Activated T-helper 17 cell treated with anti-CD3 and anti-CD28 coated beads, Interleukin-2, amount 50 U/mL, for 72 hours (primary cell): ENCODE measurements around the gene ARVCF. TPM values are rescaled to one million over a fixed set of nuclear protein-coding genes. Genes with fewer than 3 reads are reported as not detected.

ENCODE experiments used
- ATAC-seq: fragments of 150-1000 bp; cut with Tn5 transposase; replicated peaks from 2 replicates; pipeline ENCODE4 v1.10.0; 2021; ENCODE audit warnings: mild to moderate bottlenecking, moderate library complexity
- H3K27ac Mint-ChIP-seq: one replicate; pipeline ENCODE4 v1.8.0; 2022; ENCODE audit warnings: mixed read lengths
- H3K27me3 Mint-ChIP-seq: one replicate; pipeline ENCODE4 v1.8.0; 2022; ENCODE audit warnings: mixed read lengths
- H3K36me3 Mint-ChIP-seq: one replicate; pipeline ENCODE4 v1.8.0; 2022; ENCODE audit warnings: low read depth, mild to moderate bottlenecking, mixed read lengths
- H3K4me1 Mint-ChIP-seq: one replicate; pipeline ENCODE4 v1.8.0; 2022; ENCODE audit warnings: mixed read lengths
- H3K4me3 Mint-ChIP-seq: one replicate; pipeline ENCODE4 v1.8.0; 2022; ENCODE audit warnings: mild to moderate bottlenecking, mixed read lengths
- H3K9me3 Mint-ChIP-seq: one replicate; pipeline ENCODE4 v1.8.0; 2022; ENCODE audit warnings: mixed read lengths
- total RNA-seq, 2 donors: library from RNA; stranded (reverse); gene quantifications; one replicate each; pipeline ENCODE4 v1.2.3, GENCODE V29; 2022

The ARVCF gene
- total RNA-seq = 1 to 10 TPM; 1.0 to 1.2 TPM

GRCh38 chr22:20016734-20017621 is at the start of gene ARVCF:
Gene ARVCF (minus strand): TSS chr22:20016823. CDS start chr22:19990794, 26,029 bp downstream.
- Mint-ChIP-seq H3K9me3 (no peaks in the 10 kb centered on the region), H3K4me3 (peak within 1 kb of the TSS; percentile 75), H3K27ac (no peak within 1 kb of the TSS), H3K4me1 (peaks cover 3% of the 10 kb centered on the region), H3K36me3 (no peaks in the 10 kb centered on the region), H3K27me3 (peaks cover 4% of the 10 kb centered on the region)
- ATAC-seq = peak; percentile 66

GRCh38 chr22:20065896-20066616 is 49.4 kb upstream of the ARVCF start:
- no peaks in the 10 kb centered on the region for H3K4me1 Mint-ChIP-seq
- H3K4me3 Mint-ChIP-seq = no peak overlapping the region
- no peaks in the 10 kb centered on the region for H3K36me3 Mint-ChIP-seq
- no peak for ATAC-seq
- H3K27me3 Mint-ChIP-seq = no peaks in the 10 kb centered on the region
- no peaks in the 10 kb centered on the region for H3K9me3 Mint-ChIP-seq
- H3K27ac Mint-ChIP-seq = no peak overlapping the region

GRCh38 chr22:20064545-20065262 is 48.1 kb upstream of the ARVCF start:
- no peaks in the 10 kb centered on the region for H3K36me3 Mint-ChIP-seq
- no peak for ATAC-seq
- H3K4me3 Mint-ChIP-seq = no peak overlapping the region
- no peaks in the 10 kb centered on the region for H3K9me3 Mint-ChIP-seq
- no peaks in the 10 kb centered on the region for H3K4me1 Mint-ChIP-seq
- H3K27ac Mint-ChIP-seq = no peak overlapping the region
- no peaks in the 10 kb centered on the region for H3K27me3 Mint-ChIP-seq

GRCh38 chr22:20064140-20064480 is 47.5 kb upstream of the ARVCF start:
- peaks cover under 1% of the 10 kb centered on the region for H3K36me3 Mint-ChIP-seq
- ATAC-seq = no peak
- H3K9me3 Mint-ChIP-seq = no peaks in the 10 kb centered on the region
- no peak overlapping the region for H3K27ac Mint-ChIP-seq
- H3K4me1 Mint-ChIP-seq = no peaks in the 10 kb centered on the region
- H3K27me3 Mint-ChIP-seq = no peaks in the 10 kb centered on the region
- no peak overlapping the region for H3K4me3 Mint-ChIP-seq

GRCh38 chr22:20063271-20064139 is 46.9 kb upstream of the ARVCF start:
- H3K9me3 Mint-ChIP-seq = no peaks in the 10 kb centered on the region
- H3K36me3 Mint-ChIP-seq = peaks cover 7% of the 10 kb centered on the region
- H3K27me3 Mint-ChIP-seq = no peaks in the 10 kb centered on the region
- no peak for ATAC-seq
- H3K4me1 Mint-ChIP-seq = no peaks in the 10 kb centered on the region
- H3K27ac Mint-ChIP-seq = no peak overlapping the region
- no peak overlapping the region for H3K4me3 Mint-ChIP-seq

- Mint-ChIP-seq H3K27ac (no peak overlapping the region), H3K9me3 (no peaks in the 10 kb centered on the region), H3K4me3 (no peak overlapping the region), H3K4me1 (no peaks in the 10 kb centered on the region), H3K36me3 (peaks cover 15% of the 10 kb centered on the region), H3K27me3 (no peaks in the 10 kb centered on the region)
- no peak for ATAC-seq
Observed at GRCh38 chr22:20062766-20063083, 46.1 kb upstream of the ARVCF start.

GRCh38 chr22:20062043-20062765 is 45.6 kb upstream of the ARVCF start:
- H3K4me3 Mint-ChIP-seq = no peak overlapping the region
- H3K9me3 Mint-ChIP-seq = no peaks in the 10 kb centered on the region
- no peaks in the 10 kb centered on the region for H3K27me3 Mint-ChIP-seq
- ATAC-seq = no peak
- no peak overlapping the region for H3K27ac Mint-ChIP-seq
- no peaks in the 10 kb centered on the region for H3K4me1 Mint-ChIP-seq
- H3K36me3 Mint-ChIP-seq = peaks cover 17% of the 10 kb centered on the region

GRCh38 chr22:20061481-20061861 is 44.8 kb upstream of the ARVCF start:
- Mint-ChIP-seq H3K9me3 (no peaks in the 10 kb centered on the region), H3K27me3 (no peaks in the 10 kb centered on the region)

GRCh38 chr22:20060700-20061480 is 44.3 kb upstream of the ARVCF start:
- Mint-ChIP-seq H3K4me3 (no peak overlapping the region), H3K9me3 (no peaks in the 10 kb centered on the region), H3K4me1 (no peaks in the 10 kb centered on the region), H3K27ac (no peak overlapping the region), H3K36me3 (peaks cover 17% of the 10 kb centered on the region), H3K27me3 (no peaks in the 10 kb centered on the region)
- ATAC-seq = no peak

More at GRCh38 chr22:20061481-20061861, 44.8 kb upstream of the ARVCF start:
- Mint-ChIP-seq H3K4me3 (no peak overlapping the region), H3K4me1 (no peaks in the 10 kb centered on the region), H3K27ac (no peak overlapping the region), H3K36me3 (peaks cover 17% of the 10 kb centered on the region)
- ATAC-seq = no peak

GRCh38 chr22:20058989-20059770 is 42.6 kb upstream of the ARVCF start:
- no peak for ATAC-seq
- H3K4me3 Mint-ChIP-seq = no peak overlapping the region
- peak overlapping the region; percentile 6 for H3K27ac Mint-ChIP-seq
- H3K4me1 Mint-ChIP-seq = no peaks in the 10 kb centered on the region
- no peaks in the 10 kb centered on the region for H3K9me3 Mint-ChIP-seq
- H3K27me3 Mint-ChIP-seq = no peaks in the 10 kb centered on the region
- H3K36me3 Mint-ChIP-seq = peaks cover 17% of the 10 kb centered on the region

GRCh38 chr22:20057596-20058268 is 41.1 kb upstream of the ARVCF start:
- Mint-ChIP-seq H3K27ac (no peak overlapping the region), H3K27me3 (no peaks in the 10 kb centered on the region), H3K4me1 (no peaks in the 10 kb centered on the region), H3K36me3 (peaks cover 25% of the 10 kb centered on the region), H3K4me3 (no peak overlapping the region), H3K9me3 (no peaks in the 10 kb centered on the region)
- no peak for ATAC-seq
